Activated T-cell treated with anti-CD3 and anti-CD28 coated beads, Interleukin-2, amount 50 U/mL, for 1 hour (primary cell): Measurements from ENCODE around the gene FGF3.
A peak's percentile ranks its signal among the peaks of the same experiment; 100 is the strongest.

Experiments
- DNase-seq: peaks from one replicate; pipeline ENCODE4 v3.0.0-alpha.2; 2020

FGF3 gene

DNA sequence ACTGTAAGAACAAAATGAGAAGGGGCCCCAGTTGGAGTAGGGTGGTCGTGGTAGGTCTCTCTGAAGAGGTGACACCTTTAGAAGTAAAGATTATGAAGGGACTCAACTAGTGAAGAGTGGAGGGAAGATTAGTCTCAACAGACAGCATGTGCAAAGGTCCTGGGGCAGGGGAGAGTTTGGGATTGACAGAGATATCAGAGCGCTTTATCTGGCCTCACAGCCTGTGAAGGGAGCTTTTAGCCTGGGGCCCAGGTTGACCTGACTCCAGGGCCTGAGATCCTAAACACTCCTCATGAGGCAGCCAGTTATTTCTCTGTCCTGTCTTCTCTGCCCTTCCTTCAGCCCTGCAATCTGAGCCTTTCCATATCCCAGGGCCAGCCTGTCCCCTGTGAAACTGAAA lies 16.2 kb downstream of the FGF3 start:
- DNase-seq = no peak

DNA sequence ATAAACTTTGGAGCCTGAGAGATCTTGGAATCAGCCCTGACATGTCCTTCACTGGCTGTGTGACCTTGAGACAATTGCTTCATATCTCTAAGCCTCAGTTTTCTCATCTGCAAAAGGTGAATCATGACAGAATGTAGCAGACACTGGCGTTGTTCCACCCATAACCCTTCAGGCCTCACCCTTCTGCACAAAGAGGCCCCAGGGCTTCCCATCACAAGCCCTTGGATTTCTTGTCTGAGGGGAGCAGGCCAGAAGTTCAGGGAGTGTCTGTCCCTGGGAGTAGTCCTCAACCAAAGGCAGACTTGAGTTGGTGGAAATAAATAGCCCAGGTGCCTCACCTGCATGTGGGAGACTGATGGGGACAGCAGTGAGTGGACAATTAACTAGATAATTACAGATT lies 16.6 kb downstream of the FGF3 start:
- DNase-seq = no peak

DNA sequence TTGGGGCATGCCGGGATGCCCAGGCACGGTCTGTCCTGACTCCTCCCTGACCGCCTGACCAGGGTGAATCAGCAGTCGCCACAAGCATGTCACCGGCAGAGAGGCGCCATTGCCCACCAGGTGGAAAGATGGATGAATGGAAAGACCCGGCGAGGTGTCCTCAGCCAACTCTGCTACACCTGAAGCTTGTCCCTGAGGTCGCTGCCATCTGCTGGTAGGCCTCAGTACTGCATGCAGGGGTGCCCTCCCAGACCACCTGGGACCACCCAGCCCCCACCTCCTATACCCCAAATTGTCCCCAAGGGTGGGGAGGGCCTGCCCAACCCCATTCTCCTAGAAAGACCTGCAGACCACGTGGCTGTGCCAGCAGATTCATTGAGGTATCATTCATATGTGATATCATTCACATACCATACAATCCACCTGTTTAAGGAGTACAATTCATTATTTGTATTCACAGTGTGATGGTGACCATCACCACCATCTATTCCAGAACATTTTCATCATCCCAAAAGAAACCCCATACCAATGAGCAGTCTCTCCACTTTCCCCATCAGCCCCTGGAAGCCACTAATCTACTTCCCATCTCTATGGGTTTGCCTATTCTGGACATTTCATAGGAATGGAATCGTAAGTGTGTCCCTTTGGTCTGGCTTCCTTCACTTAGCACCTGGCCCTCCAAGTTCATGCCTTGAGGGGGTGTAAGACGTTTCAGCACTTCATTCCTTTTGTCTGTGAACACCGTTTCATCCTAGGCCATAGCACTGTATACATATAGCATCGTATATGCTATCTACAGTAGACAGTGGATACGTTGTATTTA lies 17.5 kb downstream of the FGF3 start:
- DNase-seq = peak; percentile 32

DNA sequence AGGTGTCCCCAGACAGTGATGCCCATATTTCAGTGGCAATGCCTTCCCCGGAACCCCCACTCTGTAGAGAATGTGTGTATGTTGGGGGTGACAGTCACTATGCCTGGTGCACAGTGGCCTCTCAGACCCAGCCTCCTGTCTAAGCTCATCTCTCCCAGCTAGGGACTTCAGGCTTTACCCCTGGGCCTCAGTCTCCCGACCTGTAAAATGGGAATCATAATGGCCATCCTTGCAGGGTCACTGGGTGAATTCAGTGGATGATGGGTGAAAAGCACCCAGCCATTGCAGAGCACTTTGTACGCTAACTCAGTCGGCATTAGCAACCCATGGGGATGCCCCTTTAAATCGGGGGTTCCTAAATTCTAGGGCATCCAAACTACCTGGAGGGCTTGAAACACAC lies 18.9 kb downstream of the FGF3 start:
- DNase-seq = no peak

DNA sequence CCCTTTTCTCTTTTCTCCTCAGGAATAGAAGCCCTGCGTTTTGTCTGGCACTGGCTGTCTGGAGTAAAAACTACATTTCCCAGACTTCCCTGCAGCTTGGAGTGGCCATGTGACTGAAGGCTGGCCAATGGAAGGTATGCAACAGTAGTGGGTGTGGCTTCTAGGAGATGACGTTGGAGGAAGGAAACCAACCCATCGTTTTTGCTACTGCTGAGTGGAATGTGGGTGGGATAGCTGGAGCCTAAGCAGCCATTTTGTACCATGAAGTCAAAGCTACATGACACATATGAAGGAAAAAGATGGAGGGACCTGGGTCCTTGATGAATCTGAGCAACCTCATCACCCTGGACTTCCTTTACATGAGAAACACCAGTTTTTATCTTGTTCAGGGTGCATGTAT lies 19.6 kb downstream of the FGF3 start:
- DNase-seq = no peak

DNA sequence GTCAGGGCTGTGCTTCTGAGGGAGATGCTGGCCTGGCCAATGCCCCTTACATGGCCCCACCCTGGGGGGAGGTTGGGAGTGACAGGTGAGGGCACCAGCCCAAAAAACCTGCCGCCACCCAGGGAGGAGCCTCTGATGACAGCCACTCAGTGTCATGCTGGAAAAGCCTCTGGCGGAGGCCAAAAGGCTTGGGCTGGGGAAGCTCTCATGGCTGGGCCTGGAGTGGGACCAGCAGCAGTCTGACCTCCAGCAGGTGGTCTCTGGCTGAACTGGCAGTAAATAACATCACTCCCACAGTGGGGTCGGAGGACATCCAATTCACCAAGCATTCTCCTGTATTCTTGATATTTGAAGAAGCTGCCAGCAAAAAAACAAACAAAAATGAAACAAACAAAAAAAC lies 20.1 kb downstream of the FGF3 start:
- no peak for DNase-seq

DNA sequence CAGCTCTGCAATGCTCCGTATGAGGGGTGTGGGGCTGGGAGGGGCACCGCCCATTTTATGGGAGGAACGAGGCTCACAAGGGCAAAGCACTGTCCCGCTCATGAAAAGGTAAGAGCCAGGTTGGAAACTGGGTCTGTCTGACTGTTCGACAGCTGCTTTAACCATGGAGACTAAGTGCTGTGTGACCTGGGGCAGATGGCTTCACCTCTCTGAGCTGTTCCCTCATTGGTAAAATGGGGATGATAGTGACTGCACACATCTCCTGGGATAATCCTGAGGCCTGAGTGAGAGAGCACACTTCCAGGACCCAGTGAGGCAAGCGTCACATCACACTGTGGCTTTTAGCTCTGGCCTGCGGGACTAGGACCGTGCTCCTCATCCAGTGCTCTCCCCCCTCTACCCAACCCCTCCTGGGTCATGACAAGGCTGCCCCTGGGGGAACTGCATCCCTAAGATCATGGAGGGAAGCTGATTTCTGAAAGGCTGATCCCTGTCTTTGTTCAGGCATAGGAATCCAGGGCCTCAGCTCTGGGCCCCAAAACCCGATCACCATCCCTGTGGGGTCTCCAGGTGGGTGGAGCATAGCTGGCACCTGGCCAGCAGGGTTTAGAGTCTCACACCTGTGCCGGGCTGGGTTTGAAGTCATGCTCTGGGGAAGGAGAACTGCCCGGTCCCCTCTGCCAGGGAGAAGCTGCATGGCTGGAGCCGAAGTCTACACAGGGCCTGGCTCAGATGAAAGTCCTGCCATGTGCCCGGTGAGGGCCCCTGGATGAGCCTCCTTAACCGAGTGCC lies 21.3 kb downstream of the FGF3 start:
- DNase-seq = no peak

DNA sequence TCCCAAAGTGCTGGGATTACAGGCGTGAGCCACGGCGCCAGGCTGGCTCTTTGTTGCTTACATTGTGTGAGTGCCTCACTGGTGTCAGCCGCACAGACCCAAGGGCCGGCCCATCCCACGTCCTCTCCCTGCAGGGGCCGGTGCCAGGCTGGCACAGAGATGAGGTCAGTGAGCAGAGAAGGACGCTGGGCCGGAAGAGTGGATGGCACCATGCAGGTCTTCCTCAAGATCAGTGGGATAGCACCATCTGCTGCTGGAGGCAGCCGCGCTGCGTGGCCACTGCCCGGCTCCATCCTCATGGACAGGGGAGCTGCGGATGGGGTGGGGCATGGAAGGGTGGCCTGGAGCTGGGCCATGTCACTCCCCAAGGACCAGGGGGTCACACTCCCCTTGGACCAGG lies 22.1 kb downstream of the FGF3 start:
- DNase-seq = no peak

DNA sequence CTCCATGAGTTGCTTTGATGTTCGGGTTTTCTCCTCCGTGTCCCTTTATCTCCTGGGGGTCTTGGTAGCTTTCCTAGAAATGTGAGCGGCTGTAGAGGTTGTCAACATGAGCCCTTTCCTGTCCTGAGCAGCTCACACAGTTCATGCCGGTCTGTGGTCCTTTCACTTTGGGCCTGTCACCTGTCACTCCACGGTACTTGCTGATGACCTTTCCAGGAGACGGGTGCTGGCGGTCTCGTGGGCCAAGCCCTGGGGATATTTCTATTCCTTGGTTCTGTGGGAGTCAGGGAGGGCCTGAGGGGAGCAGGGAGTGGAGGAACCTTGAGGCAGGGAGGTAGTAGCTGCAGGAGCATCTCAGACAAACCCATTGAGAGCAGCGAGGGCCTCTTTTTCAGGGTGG lies 23.2 kb downstream of the FGF3 start:
- DNase-seq = no peak

DNA sequence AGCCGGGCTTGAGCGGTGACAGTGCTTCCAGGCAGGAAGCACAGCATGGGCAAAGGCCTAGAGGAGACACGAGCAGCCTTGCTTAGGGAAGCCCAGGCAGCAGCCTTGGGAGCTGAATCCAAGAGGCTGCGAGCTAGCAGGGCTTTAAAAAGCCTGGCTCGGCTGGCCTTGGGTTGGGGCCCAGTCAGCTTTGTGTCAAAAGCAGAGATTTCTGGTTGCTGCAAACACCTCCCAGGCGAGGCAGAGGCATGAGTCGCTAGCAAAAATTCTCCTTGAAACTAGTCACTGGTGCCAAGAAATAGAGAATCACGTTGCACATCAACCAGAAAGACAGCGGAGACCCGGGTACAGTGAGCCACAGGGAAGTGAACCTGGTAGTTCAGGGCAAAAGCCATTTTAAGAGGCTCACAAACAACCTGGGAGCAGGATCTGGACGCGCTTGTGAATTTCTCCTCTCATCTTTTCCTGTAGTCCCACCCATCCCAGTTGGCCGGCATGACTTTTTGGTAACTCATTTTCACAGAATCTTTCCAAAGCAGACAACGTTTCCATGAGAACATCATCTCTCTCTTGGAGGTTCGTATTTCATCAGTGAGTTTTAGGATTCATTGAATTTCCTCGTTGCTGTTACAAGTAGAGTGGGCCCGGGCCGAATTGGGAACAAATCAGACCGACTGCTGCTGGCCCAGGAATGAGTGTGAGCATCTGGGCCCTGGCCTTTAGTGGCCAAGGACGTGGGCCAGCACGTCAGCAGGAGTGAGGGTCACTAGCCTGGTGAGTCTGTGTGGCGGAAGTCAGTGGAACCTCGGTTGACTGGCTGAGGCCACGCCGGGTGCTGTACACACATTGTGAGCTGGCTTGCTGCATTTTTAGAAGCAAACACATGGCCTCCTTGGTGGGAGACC lies 27.7 kb downstream of the FGF3 start:
- DNase-seq = no peak

DNA sequence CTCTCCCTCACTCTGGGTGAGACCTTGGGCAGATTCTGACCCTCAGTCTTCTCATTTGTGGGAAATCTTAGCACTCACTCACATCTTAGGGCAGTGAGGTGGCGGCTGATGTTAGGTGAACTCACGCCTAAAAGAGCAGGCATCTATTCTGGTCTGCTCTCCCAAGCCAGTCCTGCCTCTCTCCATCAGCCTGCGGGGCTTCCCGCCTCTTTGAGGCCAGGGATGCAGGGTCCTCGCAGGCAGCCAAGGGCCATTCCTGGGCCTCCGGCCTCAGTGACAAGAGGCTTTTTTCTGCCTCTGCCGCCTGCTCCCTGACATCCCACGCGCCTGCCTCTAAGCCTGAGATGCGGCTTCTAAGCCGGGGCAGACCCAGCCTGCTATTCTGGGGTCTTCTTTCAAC lies 30.3 kb downstream of the FGF3 start:
- no peak for DNase-seq

DNA sequence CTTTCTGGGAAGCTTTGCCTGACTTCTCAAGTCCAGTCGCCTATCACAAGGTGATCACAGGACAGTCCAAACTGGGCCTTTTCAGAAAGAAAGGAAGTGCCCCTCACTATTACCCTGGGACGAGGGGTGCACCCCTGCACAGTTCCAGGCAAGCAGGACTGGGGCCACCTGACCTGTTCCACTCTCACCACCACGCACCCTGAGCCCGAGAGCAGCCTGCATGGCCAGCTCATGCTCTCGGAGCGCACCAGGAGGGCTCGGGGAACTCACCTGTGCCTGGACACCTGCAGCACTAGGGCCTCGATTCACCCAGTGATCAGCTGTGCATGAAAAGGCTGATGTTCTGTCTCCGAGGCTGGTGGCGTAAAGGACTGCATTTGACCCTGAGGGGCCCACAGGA lies 31.3 kb downstream of the FGF3 start:
- DNase-seq = no peak

DNA sequence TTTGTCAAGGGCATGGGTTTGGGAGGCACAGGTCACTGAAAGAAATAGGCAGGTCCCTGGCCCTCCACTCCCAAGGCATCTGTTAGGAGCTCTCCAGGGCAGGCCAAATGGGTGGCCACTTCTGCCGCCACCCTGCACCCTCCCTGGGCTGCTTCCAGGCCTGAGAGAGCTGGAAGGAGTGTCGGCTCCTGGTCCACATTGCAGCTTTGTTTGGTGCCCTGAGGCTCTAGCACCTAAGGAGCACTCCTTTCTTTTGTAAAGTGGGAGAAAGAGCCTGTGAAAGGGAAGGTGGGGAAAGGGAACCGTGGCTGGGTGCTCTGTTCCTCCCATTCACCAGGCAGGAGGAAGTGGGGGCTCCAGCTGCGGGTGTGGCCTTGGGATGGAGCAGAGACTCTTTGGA lies 31.8 kb downstream of the FGF3 start:
- DNase-seq = no peak

DNA sequence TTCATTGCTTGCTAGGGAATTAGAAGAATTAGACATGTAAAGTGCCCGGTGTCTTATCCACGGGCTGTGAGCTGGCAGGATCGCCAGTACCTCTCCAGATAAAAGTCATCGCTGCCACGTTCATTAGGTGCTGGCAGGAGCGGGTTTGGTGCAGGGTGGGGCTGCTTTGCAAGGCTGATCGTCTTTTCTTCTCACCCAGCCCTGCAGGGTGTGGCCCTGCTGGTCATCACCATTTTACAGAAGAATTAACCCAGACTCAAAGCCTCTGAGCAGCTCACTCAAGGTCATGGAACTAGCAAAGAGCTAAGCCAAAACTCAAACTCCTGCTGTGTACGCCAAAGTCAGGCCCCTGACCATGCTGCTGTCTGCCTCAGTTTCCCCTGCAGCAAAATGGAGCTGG lies 38.0 kb downstream of the FGF3 start:
- no peak for DNase-seq

DNA sequence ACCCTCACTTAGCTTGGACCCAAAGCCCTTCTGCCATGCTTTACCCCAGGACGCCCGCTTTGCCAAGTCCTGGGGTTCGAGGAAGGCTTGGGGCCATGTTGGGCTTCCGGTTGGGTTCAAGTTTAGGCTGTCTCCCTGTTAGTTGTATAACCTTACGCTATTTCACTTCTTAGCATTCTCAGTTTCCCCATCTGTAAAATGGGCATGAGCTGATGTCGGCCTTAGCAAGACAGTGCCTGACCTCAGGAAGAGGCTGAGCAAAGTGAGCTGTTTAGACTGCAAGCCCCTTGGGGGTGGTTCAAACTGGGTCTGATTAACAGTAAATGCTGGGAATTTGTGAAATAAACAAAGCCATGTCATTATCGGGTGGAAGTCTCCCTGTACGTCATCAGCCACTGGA lies 40.8 kb downstream of the FGF3 start:
- no peak for DNase-seq

DNA sequence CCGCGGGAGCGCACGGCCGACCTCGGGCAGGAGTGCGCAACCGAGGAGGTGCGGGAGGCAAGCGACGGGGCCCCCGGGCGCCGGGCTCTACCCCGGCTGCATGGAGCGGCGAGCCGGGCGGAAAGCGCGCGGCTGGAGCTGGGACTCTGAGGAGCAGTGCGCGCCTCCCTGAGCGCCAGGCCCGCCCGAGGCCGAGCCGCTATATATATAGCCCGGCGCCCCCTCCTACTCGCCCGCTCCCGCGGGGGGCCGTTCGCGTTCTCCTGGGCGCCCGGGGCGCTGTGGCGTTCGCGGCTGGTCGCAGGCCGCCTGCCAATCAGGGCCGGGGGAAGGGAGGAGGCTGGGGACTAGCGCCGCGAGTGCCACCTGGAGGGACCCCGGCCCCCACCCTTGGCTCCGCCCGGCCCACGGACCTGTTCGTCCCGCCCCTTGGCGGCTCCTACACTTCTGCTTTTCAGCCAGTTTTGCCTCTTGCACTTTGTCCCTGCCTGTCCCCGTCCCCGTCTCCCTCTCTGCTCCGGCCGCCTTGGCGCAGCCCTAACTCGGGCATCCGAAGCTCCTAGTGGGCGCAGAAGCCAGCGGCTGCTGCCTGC lies 44.0 kb downstream of the FGF3 start, which contains the start of gene FGF4:
Gene FGF4, minus strand, starts transcription at position 179 of the 593 bp plus-strand sequence. CDS start 257 bp downstream, outside the sequence.
- DNase-seq = no peak

DNA sequence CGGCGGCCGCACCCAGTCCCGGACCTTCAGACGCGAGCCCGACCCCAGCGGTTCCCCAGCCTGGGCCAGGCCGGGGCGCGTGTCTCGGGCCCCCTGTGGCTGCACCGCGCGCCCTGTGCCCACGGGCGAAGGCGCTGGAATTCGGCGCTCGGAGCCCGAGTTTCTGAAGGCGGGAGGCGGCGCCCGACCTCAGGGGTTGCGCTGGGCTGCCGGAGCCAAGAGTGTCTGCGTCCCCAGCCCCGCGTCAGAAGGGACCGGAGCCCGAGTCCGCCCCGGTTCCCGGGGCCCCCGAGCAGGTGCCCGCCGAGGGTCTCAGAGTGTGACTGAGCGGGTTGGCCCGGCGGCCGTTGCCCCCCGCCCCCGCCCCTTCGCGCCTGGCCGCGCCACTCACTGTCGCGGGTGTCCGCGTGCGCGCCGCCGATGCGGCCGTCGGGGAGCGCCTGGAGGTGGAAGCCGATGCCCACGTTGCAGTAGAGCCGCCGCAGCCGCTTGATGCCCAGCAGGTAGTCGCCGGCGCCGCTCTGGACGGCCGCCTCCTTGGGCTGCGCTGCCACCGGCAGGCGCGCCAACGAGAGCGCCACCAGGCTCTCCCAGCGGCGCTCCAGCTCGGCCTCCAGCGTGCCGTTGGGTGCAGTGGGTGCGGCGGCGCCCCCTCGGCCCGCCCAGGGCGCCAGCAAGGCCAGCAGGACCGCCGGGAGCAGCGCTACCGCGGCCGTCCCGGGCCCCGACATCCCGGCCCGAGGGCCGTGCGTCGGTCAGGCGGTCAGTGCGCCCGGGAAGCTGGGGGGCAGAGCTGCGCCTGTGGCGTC lies 44.7 kb downstream of the FGF3 start:
- no peak for DNase-seq

DNA sequence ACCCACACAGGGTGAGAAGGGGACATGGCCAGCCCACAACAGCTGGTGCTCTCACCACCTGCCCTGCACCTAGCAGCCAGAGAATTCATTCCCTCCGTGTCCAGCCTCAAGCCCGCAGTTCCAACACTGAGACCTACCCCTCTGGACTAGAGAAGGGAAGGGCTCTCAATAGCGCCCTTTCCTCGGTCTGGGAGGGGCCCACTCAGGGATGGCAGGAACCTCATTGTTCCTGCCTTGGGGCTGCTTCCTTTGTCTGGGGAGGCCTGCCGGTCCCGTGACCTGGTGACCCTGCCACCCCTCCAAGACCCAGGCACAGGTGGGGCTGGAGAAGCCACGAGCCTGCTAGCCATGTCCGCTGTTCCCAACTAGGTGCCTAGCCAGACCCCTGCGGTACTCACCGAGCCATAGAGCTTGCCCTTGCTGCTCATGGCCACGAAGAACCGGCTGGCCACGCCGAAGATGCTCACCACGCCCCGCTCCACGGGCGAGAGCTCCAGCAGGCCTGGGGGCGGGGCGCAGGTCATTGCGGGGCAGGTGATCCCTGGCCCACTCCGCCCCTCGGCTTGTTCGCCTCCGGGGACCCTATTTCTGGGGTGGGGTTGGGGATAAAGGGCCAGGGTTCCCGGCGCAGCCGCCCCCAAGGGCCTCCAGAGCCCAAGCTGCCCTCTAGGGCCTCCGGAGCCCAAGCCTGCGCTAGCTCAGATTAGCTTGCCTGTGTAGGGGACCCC lies 45.4 kb downstream of the FGF3 start:
- no peak for DNase-seq

DNA sequence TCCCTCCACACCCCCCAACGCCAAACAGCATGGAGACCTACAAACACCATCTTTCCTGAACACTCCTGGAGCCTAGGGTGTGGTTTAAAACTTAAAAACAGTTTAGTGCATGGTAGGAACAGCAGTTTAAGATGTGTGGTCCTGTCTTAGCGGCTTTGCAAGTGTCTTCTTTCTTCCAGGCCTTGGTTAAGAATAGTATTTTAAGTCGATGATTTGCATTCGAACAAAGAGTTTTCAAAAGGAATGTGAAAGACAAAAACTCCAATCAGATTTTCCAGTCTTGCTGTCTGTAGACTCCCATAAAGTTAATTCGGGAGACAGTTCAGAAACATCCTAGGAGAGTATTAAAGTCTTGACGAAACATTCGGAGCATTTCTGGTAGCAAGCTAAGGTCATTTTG lies 47.8 kb downstream of the FGF3 start:
- DNase-seq = no peak

DNA sequence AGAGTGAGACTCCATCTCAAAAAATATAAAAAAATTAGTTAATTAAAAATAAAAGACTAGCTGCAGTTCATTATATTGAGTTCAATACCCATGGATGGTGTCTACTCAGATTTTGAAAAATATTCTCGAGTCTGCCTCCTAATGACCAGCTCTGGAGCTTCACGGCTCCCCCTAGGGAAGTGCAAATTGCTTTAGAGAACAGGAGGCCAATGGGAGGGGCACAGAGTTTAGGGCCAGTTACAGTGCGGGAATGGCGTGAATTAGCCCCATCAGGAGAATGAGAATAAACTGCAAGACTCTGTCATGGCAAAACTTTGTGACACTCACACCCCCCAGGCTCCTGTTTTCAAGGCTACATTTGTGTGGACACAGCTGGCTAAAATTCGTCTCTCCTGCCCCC lies 48.7 kb downstream of the FGF3 start:
- DNase-seq = no peak

DNA sequence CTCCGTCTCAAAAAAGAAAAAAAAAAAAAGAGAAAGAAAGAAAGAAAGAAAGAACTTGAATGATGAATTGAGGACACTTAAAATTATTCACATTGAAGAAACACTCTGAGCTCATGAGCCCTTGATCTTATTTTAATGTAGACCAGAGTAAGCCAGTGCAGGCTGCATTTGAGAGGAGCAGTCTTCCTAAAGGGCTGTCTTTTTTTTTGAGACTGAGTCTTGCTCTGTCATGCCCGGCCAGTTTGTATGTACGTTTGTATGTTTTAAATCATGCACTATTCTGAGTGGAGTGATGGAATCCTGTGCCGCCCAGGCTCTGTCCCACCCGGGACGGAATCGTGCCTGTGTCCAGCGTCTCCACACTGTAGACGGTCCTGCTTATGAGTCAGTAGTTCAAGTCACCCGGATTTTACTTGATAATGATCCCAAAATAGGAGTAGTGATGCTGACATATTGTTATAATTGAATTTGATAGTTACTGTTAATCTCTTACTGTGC lies 53.7 kb downstream of the FGF3 start:
- no peak for DNase-seq
